Measurements from ENCODE around the gene RIPK1.
"Not testable (repeated sequence)": the region's sequence is repeated elsewhere in the genome, so short reads cannot be mapped to it uniquely, and the experiment has no call there.

The RIPK1 gene

GRCh38 chr6:3046295-3046694, 22.0 kb upstream of the RIPK1 start:
- ATAC-seq = no peak
- TF ChIP-seq TSHZ2 (CRISPR knock-in tag; IDR thresholded peaks at IDR 0.05) (no peak), ZC3H10 (CRISPR knock-in tag; IDR thresholded peaks at IDR 0.05) (no peak), ISL1 (CRISPR knock-in tag; IDR thresholded peaks at IDR 0.05) (no peak), ZNF565 (CRISPR knock-in tag; conservative IDR thresholded peaks at IDR 0.05; ENCODE audit: low read depth) (no peak), GLIS3 (CRISPR knock-in tag; IDR thresholded peaks at IDR 0.05) (no peak), CSRNP3 (CRISPR knock-in tag; IDR thresholded peaks at IDR 0.05) (no peak), TCF4 (CRISPR knock-in tag; IDR thresholded peaks at IDR 0.05; ENCODE audit: borderline replicate concordance) (no peak), PPARA (CRISPR knock-in tag; IDR thresholded peaks at IDR 0.05; ENCODE audit: borderline replicate concordance) (no peak), TOX (CRISPR knock-in tag; IDR thresholded peaks at IDR 0.05; ENCODE audit: borderline replicate concordance) (no peak), ZFP30 (CRISPR knock-in tag; IDR thresholded peaks at IDR 0.05) (no peak), ZFP3 (CRISPR knock-in tag; IDR thresholded peaks at IDR 0.05) (no peak), ZNF70 (CRISPR knock-in tag; IDR thresholded peaks at IDR 0.05) (no peak), ARNTL (CRISPR knock-in tag; IDR thresholded peaks at IDR 0.05; ENCODE audit: borderline replicate concordance, low read depth) (no peak), POU6F1 (CRISPR knock-in tag; IDR thresholded peaks at IDR 0.05; ENCODE audit: borderline replicate concordance, low read depth) (no peak), OSR1 (CRISPR knock-in tag; IDR thresholded peaks at IDR 0.05) (no peak), RARB (CRISPR knock-in tag; IDR thresholded peaks at IDR 0.05) (no peak), SNAI2 (CRISPR knock-in tag; IDR thresholded peaks at IDR 0.05) (no peak)
- TF ChIP-seq, protein P1, sequence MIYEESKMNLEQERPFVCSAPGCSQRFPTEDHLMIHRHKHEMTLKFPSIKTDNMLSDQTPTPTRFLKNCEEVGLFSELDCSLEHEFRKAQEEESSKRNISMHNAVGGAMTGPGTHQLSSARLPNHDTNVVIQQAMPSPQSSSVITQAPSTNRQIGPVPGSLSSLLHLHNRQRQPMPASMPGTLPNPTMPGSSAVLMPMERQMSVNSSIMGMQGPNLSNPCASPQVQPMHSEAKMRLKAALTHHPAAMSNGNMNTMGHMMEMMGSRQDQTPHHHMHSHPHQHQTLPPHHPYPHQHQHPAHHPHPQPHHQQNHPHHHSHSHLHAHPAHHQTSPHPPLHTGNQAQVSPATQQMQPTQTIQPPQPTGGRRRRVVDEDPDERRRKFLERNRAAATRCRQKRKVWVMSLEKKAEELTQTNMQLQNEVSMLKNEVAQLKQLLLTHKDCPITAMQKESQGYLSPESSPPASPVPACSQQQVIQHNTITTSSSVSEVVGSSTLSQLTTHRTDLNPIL (CRISPR knock-in tag; IDR thresholded peaks at IDR 0.05; ENCODE audit: low read depth) = no peak

GRCh38 chr6:3048009-3048408, 20.3 kb upstream of the RIPK1 start:
- not testable (repeated sequence) for ATAC-seq

- ATAC-seq = no peak
- TF ChIP-seq TOX (CRISPR knock-in tag; IDR thresholded peaks at IDR 0.05; ENCODE audit: borderline replicate concordance) (no peak), PPARA (CRISPR knock-in tag; IDR thresholded peaks at IDR 0.05; ENCODE audit: borderline replicate concordance) (no peak)
These were observed 15.6 kb upstream of the RIPK1 start for GRCh38 chr6:3052481-3053230.

DNA sequence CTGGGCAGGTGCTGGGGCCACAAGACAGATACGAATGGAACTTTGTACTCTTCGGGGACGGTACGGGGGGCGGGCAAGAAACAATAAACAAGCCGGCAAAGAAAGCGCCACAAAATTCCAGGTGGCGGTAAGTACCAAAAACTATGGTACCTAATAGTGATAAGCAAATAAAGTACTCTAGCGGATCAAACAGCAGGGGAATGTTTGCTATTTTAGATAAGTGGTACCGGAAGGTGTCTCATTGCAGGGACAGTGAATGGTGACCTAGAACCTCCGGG, 15.1 kb upstream of the RIPK1 start:
- no peak for ATAC-seq

DNA sequence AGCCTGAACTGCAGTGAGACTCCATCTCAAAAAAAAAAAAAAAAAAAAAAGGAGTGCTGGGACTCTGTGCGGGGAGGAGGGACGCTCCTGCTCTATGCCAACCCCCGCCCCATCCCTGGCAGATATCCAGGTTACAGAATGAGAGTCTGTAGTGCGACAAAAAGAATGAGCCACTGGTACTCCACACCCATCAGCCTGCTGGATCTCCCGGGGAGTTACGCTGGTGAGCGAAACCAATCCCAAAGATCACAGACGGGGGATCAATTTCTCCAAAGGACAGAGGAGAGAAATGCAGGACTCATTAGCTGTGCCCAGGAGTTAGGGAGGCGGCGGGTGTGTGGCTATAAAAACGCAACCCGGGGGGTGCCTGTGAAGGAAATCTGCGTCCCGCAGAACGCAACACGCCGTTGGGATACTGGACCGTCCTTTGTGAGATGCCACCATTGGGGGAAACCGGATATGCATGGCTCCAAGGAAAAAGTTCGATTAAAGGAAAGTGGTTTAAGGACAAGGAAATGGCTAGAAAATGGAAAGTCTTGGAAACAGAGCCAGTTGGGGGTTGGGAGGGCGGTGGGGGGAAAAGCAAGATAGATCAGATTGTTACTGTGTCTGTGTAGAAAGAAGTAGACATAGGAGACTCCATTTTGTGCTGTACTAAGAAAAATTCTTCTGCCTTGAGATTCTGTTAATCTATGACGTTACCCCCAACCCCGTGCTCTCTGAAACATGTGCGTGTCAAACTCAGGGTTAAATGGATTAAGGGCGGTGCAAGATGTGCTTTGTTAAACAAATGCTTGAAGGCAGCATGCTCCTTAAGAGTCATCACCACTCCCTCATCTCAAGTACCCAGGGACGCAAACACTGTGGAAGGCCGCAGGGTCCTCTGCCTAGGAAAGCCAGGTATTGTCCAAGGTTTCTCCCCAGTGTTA, 13.8 kb upstream of the RIPK1 start:
- not testable (repeated sequence) for ATAC-seq

More for the DNA sequence above, 15.1 kb upstream of the RIPK1 start:
- TF ChIP-seq, protein P1 (CRISPR knock-in tag; IDR thresholded peaks at IDR 0.05; ENCODE audit: low read depth) = no peak
- no peak for TF ChIP-seq TCF4 (CRISPR knock-in tag; IDR thresholded peaks at IDR 0.05; ENCODE audit: borderline replicate concordance)
- TF ChIP-seq RARB (CRISPR knock-in tag; IDR thresholded peaks at IDR 0.05) = no peak
- TF ChIP-seq ARNTL (CRISPR knock-in tag; IDR thresholded peaks at IDR 0.05; ENCODE audit: borderline replicate concordance, low read depth) = no peak
- no peak for TF ChIP-seq OSR1 (CRISPR knock-in tag; IDR thresholded peaks at IDR 0.05)
- no peak for TF ChIP-seq SNAI2 (CRISPR knock-in tag; IDR thresholded peaks at IDR 0.05)

- not testable (repeated sequence) for ATAC-seq
These were observed 13.2 kb upstream of the RIPK1 start for GRCh38 chr6:3055158-3055499.
